AG10803 (cell line): ENCODE data around the gene ULK3.

Experiments used
- DNase-seq: peaks from one replicate; pipeline ENCODE4 v3.0.0; 2010; ENCODE audit warnings: low read depth
- H3K4me3 ChIP-seq: 2 replicates; pipeline ENCODE4 v1.5.1; 2011; ENCODE audit warnings: mild to moderate bottlenecking, low read length, control low read depth
- CTCF ChIP-seq: conservative IDR thresholded peaks from 2 replicates; pipeline ENCODE4 v1.5.1; 2011; ENCODE audit warnings: mild to moderate bottlenecking, low read length, control low read depth, inconsistent platforms

The ULK3 gene

DNA sequence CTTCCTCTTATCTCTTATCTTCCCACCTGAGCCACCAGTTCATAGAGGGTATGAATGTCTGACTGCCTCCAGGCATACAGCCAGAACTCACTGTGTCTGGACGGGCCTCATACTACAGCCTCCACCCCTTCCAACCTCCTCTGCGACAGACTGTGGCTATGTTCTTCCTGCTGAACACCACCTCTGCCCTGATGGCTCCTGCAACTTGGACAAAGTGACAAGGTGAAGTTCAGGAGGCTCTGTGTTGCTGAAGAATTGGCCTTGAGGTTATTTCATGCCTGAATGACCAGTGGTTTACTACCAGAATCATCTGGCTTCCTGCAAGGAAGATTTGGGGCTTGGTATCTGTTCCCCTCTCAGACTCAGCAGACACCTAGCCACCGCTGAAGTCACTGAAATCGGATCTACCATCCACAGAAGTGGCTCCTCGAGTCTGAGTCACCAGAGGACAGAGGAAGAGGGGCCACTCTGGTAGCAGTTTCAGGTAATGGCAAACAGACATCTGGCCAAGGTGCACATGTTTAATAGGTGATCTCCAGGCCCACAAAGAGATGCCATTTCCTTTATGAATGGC is 14.2 kb upstream of the ULK3 start:
- H3K4me3 ChIP-seq = no peak overlapping the region
- DNase-seq = no peak
- no peak for TF ChIP-seq CTCF

DNA sequence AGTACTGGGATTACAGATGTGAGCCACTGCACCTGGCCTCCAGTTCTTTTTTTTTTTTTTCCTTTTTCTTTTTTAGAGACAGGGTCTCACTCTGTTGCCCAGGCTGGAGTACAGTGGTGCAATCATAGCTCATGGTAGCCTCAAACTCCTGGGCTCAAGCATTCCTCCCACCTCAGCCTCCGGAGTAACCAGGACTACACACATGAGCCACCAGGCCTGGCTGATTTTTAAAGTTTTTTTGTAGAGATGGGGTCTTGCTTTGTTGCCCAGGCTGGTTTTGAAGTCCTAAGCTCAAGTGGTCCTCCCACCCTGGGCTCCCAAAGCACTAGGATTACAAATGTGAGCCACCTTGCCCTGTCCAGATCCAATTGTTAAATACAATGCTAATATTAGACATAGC is 13.6 kb upstream of the ULK3 start:
- no peak overlapping the region for H3K4me3 ChIP-seq
- TF ChIP-seq CTCF = no peak
- no peak for DNase-seq

DNA sequence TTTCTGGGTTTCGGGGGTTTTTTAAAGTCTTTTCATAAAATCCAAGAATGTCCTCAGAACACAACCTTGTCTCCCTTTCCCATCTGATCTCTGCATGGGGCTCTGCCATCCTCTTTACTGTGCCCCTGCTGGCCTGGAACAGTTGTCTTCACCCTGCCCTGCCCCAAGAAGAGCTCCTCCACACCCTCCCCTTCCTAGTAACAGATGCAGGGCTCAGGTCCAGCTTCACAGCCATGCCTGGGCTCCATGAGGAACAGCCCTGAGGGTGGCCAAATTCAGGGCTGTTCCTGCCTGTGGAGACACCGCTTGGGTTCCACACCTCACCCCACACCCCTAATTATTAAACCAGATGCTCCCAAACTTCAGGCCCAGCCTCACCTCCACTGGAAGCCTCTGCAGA is 12.9 kb upstream of the ULK3 start:
- peak; percentile 6 for DNase-seq
- TF ChIP-seq CTCF = no peak
- no peak overlapping the region for H3K4me3 ChIP-seq

GRCh38 chr15:74854453-74855022 is 11.6 kb upstream of the ULK3 start:
- TF ChIP-seq CTCF = no peak
- H3K4me3 ChIP-seq = no peak overlapping the region
- no peak for DNase-seq

- no peak for TF ChIP-seq CTCF
- H3K4me3 ChIP-seq = no peak overlapping the region
- no peak for DNase-seq
These were observed 9.0 kb upstream of the ULK3 start for GRCh38 chr15:74851960-74852359.

DNA sequence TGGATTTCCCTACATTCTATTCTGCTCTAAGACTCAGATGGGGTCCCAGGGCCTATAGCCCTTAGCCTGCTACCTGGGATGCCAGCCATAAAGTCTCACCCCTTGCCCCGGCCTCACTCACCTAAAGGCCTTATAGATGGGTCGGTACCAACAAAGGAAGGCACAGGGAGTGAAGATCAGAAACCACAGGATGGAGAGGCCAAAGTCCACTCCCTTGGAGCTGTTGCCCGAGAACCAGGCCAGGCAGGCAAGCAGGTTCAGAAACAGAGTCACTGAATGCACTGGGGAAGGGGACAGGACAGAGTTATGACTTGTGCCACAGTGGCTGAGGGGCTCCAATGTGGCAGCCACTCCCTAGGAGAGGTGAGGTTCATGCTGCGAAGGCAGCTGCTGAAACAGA is 7.4 kb upstream of the ULK3 start:
- TF ChIP-seq CTCF = no peak
- DNase-seq = no peak
- no peak overlapping the region for H3K4me3 ChIP-seq

DNA sequence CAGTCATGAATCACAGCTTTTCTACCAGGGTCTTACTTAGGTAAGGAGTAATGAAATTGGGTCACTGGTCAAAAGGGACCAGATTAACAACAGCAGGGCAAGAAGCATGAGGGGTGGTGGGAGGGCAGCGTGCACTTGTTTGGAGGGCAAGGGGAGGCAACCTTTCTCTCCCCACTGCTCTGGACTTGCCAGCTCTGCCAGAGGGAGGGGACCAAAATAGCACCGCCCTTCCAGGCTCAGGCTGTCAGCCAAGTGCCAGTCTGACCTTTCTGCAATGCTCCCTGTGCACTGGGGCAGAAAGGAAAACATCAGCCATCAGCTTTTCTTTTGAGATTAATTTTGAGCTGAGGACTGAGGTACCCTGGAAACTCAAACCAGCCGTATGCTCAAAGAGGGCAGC is 4.5 kb upstream of the ULK3 start:
- no peak for TF ChIP-seq CTCF
- no peak overlapping the region for H3K4me3 ChIP-seq
- DNase-seq = no peak
